ENCODE results near the gene KRT9. TPM values are rescaled to one million over a fixed set of nuclear protein-coding genes. Genes with fewer than 3 reads are reported as not detected.

Gene KRT9
- total RNA-seq, 3 donors from 2014 or later (not counting 1 experiment from before 2014, with no cell fraction given), result not detected

DNA sequence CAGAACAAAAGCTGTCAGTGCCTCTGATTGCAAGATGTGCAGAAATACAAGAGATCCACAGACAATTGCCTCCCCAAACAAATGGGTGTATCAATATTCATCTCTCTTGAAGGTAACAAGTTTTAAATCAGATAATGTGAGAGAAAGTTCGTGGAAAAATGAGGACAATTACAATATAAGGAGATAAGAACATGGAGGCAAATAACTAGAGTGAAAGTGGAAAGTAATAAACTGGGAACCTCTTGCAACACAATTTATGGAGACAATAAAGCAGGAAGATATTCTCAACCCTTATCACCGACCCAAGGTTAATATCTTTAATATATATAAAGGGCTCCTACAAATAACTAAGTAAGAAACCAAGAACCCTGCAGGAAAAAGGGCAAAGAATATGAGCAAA, 29.5 kb downstream of the KRT9 start:
- no peak overlapping the region for H3K4me3 ChIP-seq (ENCODE audit: low read length)
- intact Hi-C loops (cut with micrococcal nuclease), result no loop called here
- H3K36me3 Mint-ChIP-seq, result no peaks in the 10 kb centered on the region
- no peaks in the 10 kb centered on the region for H3K36me3 ChIP-seq (ENCODE audit: control insufficient read depth, insufficient read depth, low read length)
- no peak overlapping the region for H3K27ac Mint-ChIP-seq
- no peaks in the 10 kb centered on the region for H3K9me3 ChIP-seq (ENCODE audit: control insufficient read depth, insufficient read depth, low read length)
- no peak overlapping the region for H3K27ac ChIP-seq (ENCODE audit: low read length)
- ATAC-seq (no peak), DNase-seq (no peak)
- H3K9me3 Mint-ChIP-seq, result peaks cover 0 to 3% of the 10 kb centered on the region in 2 donors
- H3K4me1 ChIP-seq (ENCODE audit: control insufficient read depth, insufficient read depth, low read length), result no peaks in the 10 kb centered on the region
- H3K27me3 Mint-ChIP-seq (ENCODE audit: low read depth in 2 of 2), result peaks cover 4 to 21% of the 10 kb centered on the region in 2 donors
- no peak overlapping the region for H3K4me3 Mint-ChIP-seq
- no CpG with 5 or more reads among the region's 2 CpGs for WGBS (ENCODE audit: insufficient coverage)
- TF ChIP-seq, protein P1, sequence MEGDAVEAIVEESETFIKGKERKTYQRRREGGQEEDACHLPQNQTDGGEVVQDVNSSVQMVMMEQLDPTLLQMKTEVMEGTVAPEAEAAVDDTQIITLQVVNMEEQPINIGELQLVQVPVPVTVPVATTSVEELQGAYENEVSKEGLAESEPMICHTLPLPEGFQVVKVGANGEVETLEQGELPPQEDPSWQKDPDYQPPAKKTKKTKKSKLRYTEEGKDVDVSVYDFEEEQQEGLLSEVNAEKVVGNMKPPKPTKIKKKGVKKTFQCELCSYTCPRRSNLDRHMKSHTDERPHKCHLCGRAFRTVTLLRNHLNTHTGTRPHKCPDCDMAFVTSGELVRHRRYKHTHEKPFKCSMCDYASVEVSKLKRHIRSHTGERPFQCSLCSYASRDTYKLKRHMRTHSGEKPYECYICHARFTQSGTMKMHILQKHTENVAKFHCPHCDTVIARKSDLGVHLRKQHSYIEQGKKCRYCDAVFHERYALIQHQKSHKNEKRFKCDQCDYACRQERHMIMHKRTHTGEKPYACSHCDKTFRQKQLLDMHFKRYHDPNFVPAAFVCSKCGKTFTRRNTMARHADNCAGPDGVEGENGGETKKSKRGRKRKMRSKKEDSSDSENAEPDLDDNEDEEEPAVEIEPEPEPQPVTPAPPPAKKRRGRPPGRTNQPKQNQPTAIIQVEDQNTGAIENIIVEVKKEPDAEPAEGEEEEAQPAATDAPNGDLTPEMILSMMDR (IDR thresholded peaks at IDR 0.05), result no peak
- peaks cover 0 to under 1% of the 10 kb centered on the region in 2 donors for H3K4me1 Mint-ChIP-seq
- no peaks in the 10 kb centered on the region for H3K27me3 ChIP-seq (ENCODE audit: control insufficient read depth, insufficient read depth, low read length)

DNA sequence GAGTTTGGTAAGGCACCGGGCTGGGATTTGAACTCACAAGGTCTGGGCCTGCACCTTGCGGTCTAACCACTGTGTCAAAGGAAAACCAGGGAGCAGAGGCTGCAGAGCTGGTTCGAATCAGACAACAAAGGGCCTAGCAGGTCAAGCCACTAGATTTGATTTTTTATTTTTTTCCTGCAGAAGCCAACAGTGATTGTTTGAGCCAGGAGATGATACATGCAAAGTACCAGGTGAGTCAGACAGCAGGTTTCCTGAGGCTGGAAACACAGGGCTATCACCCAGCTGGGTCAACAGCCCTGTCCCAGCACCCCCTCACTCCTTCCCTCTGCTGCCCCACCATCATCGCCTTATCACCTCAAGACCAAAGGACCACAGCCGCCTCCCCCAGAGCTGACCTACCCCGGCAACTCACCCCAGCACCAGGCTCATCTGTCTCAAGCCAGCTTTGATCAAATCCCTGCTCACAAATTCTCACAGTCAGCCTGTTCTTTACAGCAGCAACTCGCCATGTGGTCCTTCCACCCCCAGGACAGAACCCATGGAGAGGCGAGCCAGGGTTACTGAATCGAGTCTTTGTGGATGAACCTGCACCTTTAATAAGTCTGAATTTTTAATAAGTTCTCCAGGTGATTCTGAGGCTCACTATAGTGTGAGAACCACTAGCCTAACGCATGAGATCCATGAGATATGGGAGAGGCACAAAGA, 30.8 kb downstream of the KRT9 start:
- TF ChIP-seq, protein P1 (IDR thresholded peaks at IDR 0.05), result no peak
- Histone ChIP-seq H3K4me1 (ENCODE audit: control insufficient read depth, insufficient read depth, low read length) (no peaks in the 10 kb centered on the region), H3K27ac (ENCODE audit: low read length) (no peak overlapping the region), H3K9me3 (ENCODE audit: control insufficient read depth, insufficient read depth, low read length) (no peaks in the 10 kb centered on the region), H3K36me3 (ENCODE audit: control insufficient read depth, insufficient read depth, low read length) (no peaks in the 10 kb centered on the region), H3K4me3 (ENCODE audit: low read length) (no peak overlapping the region), H3K27me3 (ENCODE audit: control insufficient read depth, insufficient read depth, low read length) (no peaks in the 10 kb centered on the region)
- intact Hi-C loops (cut with micrococcal nuclease), result no loop called here
- no peaks in the 10 kb centered on the region for H3K4me1 Mint-ChIP-seq
- no peaks in the 10 kb centered on the region for H3K9me3 Mint-ChIP-seq
- no peak overlapping the region for H3K4me3 Mint-ChIP-seq
- WGBS (ENCODE audit: insufficient coverage), result 83% methylated on average over 10 of the region's 10 CpGs
- no peak for DNase-seq
- H3K27ac Mint-ChIP-seq, result no peak overlapping the region
- peaks cover 14 to 26% of the 10 kb centered on the region in 2 donors for H3K27me3 Mint-ChIP-seq (ENCODE audit: low read depth in 2 of 2)
- no peak for ATAC-seq
- H3K36me3 Mint-ChIP-seq, result no peaks in the 10 kb centered on the region

DNA sequence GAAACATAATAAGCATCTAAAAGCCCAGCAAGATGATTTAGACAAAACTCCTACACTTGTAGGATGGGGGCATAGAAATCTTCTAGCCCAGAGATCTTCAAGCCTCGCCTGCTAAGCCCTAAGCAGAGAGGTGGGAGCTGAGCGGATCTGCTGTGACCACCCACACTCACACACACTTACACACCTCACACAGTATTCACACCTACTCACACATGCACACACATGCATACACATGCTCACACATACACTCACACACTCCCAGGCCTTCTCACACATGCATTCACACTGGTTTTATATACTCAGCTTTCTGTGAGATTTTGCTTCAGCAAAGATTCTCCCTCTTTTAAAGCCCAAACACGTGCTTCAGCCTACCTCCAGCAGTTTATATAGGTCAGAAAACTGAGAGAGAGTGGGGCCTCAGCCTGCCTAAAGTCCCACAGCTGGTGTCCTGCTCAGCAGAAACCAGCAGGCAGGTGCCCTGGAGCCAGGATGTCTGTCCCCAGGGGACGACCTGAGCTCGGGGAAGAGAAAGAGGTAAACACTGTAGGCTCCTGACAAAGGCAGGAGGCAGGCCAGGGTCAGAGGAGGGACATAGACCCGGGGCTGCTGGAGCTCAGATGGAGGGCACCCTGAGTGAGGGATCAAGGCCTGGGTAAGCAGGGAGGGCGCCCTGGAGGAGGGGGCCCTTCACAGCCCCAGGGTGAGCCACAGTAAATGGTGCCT, 31.7 kb downstream of the KRT9 start:
- Histone ChIP-seq H3K27ac (ENCODE audit: low read length) (no peak overlapping the region), H3K27me3 (ENCODE audit: control insufficient read depth, insufficient read depth, low read length) (no peaks in the 10 kb centered on the region), H3K9me3 (ENCODE audit: control insufficient read depth, insufficient read depth, low read length) (no peaks in the 10 kb centered on the region), H3K4me3 (ENCODE audit: low read length) (no peak overlapping the region), H3K4me1 (ENCODE audit: control insufficient read depth, insufficient read depth, low read length) (no peaks in the 10 kb centered on the region), H3K36me3 (ENCODE audit: control insufficient read depth, insufficient read depth, low read length) (no peaks in the 10 kb centered on the region)
- WGBS (ENCODE audit: insufficient coverage), result 76% methylated on average over 7 of the region's 7 CpGs
- TF ChIP-seq, protein P1 (IDR thresholded peaks at IDR 0.05), result no peak
- intact Hi-C loops (cut with micrococcal nuclease), result no loop called here
- peaks cover 17 to 30% of the 10 kb centered on the region in 2 donors for H3K27me3 Mint-ChIP-seq (ENCODE audit: low read depth in 2 of 2)
- no peak overlapping the region for H3K27ac Mint-ChIP-seq
- no peak for ATAC-seq
- DNase-seq, result no peak
- no peak overlapping the region for H3K4me3 Mint-ChIP-seq
- H3K4me1 Mint-ChIP-seq, result no peaks in the 10 kb centered on the region
- H3K9me3 Mint-ChIP-seq, result no peaks in the 10 kb centered on the region
- no peaks in the 10 kb centered on the region for H3K36me3 Mint-ChIP-seq

All from natural killer cell (primary cell).